Left lung (tissue), 10 donors: ENCODE results near the gene AASDHPPT. TPM values are rescaled to one million over a fixed set of nuclear protein-coding genes. Genes with fewer than 3 reads are reported as not detected.

Source experiments
- ATAC-seq: fragments of 200-7000 bp; cut with Tn5 transposase; one replicate; pipeline ENCODE4 v1.9.1; 2020; ENCODE audit warnings: moderate library complexity
- DNase-seq, 4 donors: peaks; one replicate each; pipeline ENCODE4 v3.0.0-alpha.2; 2013 to 2020
- H3K27ac ChIP-seq, 2 donors: fragments of 200-600 bp; sonication (generic) in 1 of 2; one replicate each; pipeline versions ENCODE4 v1.5.0 to v1.8.0; 2020 to 2021
- H3K27me3 ChIP-seq, 2 donors: fragments of 200-600 bp; sonication (generic) in 1 of 2; one replicate each; pipeline versions ENCODE4 v1.5.0 to v1.8.0; 2020 to 2021
- H3K36me3 ChIP-seq, 2 donors: fragments of 200-600 bp; sonication (generic) in 1 of 2; one replicate each; pipeline versions ENCODE4 v1.5.0 to v1.8.0; 2020 to 2021
- H3K4me1 ChIP-seq, 2 donors: fragments of 200-600 bp; one replicate each; pipeline ENCODE4 v1.8.0; 2021
- H3K4me3 ChIP-seq, 2 donors: fragments of 200-600 bp; sonication (generic) in 1 of 2; one replicate each; pipeline versions ENCODE4 v1.5.0 to v1.8.0; 2020 to 2021; ENCODE audit warnings: mild to moderate bottlenecking in 1 of 2
- H3K9me3 ChIP-seq, 2 donors: fragments of 200-600 bp; sonication (generic) in 1 of 2; one replicate each; pipeline versions ENCODE4 v1.5.0 to v1.8.0; 2020 to 2021
- CTCF ChIP-seq, 2 donors: fragments of 200-600 bp; sonication (generic) in 1 of 2; IDR thresholded peaks; one replicate each; pipeline versions ENCODE4 v1.5.0 to v1.8.0; 2021; ENCODE audit warnings: antibody characterized with exemption in 2 of 2
- intact Hi-C, 2 donors: fragments of 100-400 bp; cut with DNase I; formaldehyde crosslinking; loops; one replicate each; pipeline versions ENCODE4 v1.11.2 to v1.14.2; 2022
- polyA plus RNA-seq, 6 donors: library from polyadenylated mRNA; unstranded; fragments of 120-200 nt; gene quantifications; one replicate each; pipeline ENCODE4 v1.2.1, GENCODE V29; 2013; ENCODE audit not compliant: insufficient read length in 6 of 6
- total RNA-seq, 2 donors: library from RNA; stranded (reverse); fragmentation: NEBNext Ultra II Directional; extraction: Animal tissue kit (Norgen Biotek cat#: 25700); gene quantifications; one replicate each; pipeline ENCODE4 v1.2.1, GENCODE V29; 2021
- donor health status: DM: no; HTN: yes; CAD: no.
- donor health status: DM: no; HTN: no; CAD: no.

Gene AASDHPPT
- total and polyA plus RNA-seq, 8 donors, result 26.4 to 67.6 (median 62.9) TPM

GRCh38 chr11:106101819-106102218 lies 24.4 kb downstream of the AASDHPPT start:
- intact Hi-C loops, result no loop called here
- TF ChIP-seq CTCF (IDR thresholded peaks at IDR 0.05), result no peak

GRCh38 chr11:106105986-106106385 lies 28.5 kb downstream of the AASDHPPT start:
- H3K27me3 ChIP-seq, result no peaks in the 10 kb centered on the region
- no peaks in the 10 kb centered on the region for H3K4me1 ChIP-seq
- no peaks in the 10 kb centered on the region for H3K9me3 ChIP-seq
- intact Hi-C loops, result no loop called here
- no peaks in the 10 kb centered on the region for H3K36me3 ChIP-seq
- no peak overlapping the region for H3K4me3 ChIP-seq
- peak in 1 of 4 donors; percentile 28 for DNase-seq
- no peak for TF ChIP-seq CTCF (IDR thresholded peaks at IDR 0.05)
- no peak for ATAC-seq
- H3K27ac ChIP-seq, result no peak overlapping the region

More at GRCh38 chr11:106101819-106102218, 24.4 kb downstream of the AASDHPPT start:
- DNase-seq, result no peak
- Histone ChIP-seq H3K9me3 (no peaks in the 10 kb centered on the region), H3K4me3 (no peak overlapping the region), H3K36me3 (peaks cover 0 to 18% of the 10 kb centered on the region in 2 donors), H3K27ac (no peak overlapping the region), H3K27me3 (no peaks in the 10 kb centered on the region), H3K4me1 (no peaks in the 10 kb centered on the region)
- ATAC-seq, result no peak

- ATAC-seq (no peak), DNase-seq (no peak)
- H3K27ac ChIP-seq, result no peak overlapping the region
- no peaks in the 10 kb centered on the region for H3K9me3 ChIP-seq
- TF ChIP-seq CTCF (IDR thresholded peaks at IDR 0.05), result no peak
- peaks cover 0 to 4% of the 10 kb centered on the region in 2 donors for H3K27me3 ChIP-seq
- H3K4me1 ChIP-seq, result no peaks in the 10 kb centered on the region
- intact Hi-C loops, result no loop called here
- H3K4me3 ChIP-seq, result no peak overlapping the region
- H3K36me3 ChIP-seq, result no peaks in the 10 kb centered on the region
These were observed 44.3 kb downstream of the AASDHPPT start for GRCh38 chr11:106121570-106122320.

- no peaks in the 10 kb centered on the region for H3K4me1 ChIP-seq
- DNase-seq (no peak), ATAC-seq (no peak)
- no peak for TF ChIP-seq CTCF (IDR thresholded peaks at IDR 0.05)
- H3K27me3 ChIP-seq, result peaks cover 0 to 4% of the 10 kb centered on the region in 2 donors
- H3K4me3 ChIP-seq, result no peak overlapping the region
- no peaks in the 10 kb centered on the region for H3K36me3 ChIP-seq
- no peaks in the 10 kb centered on the region for H3K9me3 ChIP-seq
- intact Hi-C loops, result no loop called here
- no peak overlapping the region for H3K27ac ChIP-seq
These were observed 50.1 kb downstream of the AASDHPPT start for GRCh38 chr11:106127604-106128003.

GRCh38 chr11:106128740-106129139 lies 51.3 kb downstream of the AASDHPPT start:
- ATAC-seq (no peak), DNase-seq (no peak)
- intact Hi-C loops, result no loop called here
- H3K9me3 ChIP-seq, result no peaks in the 10 kb centered on the region
- peaks cover 0 to 4% of the 10 kb centered on the region in 2 donors for H3K27me3 ChIP-seq
- no peaks in the 10 kb centered on the region for H3K36me3 ChIP-seq
- no peak overlapping the region for H3K27ac ChIP-seq
- no peaks in the 10 kb centered on the region for H3K4me1 ChIP-seq
- no peak for TF ChIP-seq CTCF (IDR thresholded peaks at IDR 0.05)
- H3K4me3 ChIP-seq, result no peak overlapping the region
